ENCODE measurements around the gene ZMYND10. TPM values are rescaled to one million over a fixed set of nuclear protein-coding genes. Genes with fewer than 3 reads are reported as not detected.

Gene ZMYND10
- total and polyA plus RNA-seq, 2 donors (not counting 1 experiment from before 2014, with no cell fraction given) = 0.32 to 0.83 TPM

- Histone ChIP-seq H3K27me3 (ENCODE audit: control insufficient read depth, insufficient read depth, low read length) (no peaks in the 10 kb centered on the region), H3K9me3 (ENCODE audit: control insufficient read depth, insufficient read depth, low read depth, low read length) (no peaks in the 10 kb centered on the region), H3K27ac (ENCODE audit: insufficient read depth, low read length) (peak overlapping the region; percentile 97), H3K9ac (ENCODE audit: insufficient read depth, low read length) (peak overlapping the region; percentile 51), H3K79me2 (ENCODE audit: control insufficient read depth, insufficient read depth, low read length) (peaks cover 75% of the 10 kb centered on the region), H2AFZ (ENCODE audit: low read length) (no peak overlapping the region), H3K36me3 (ENCODE audit: control insufficient read depth, insufficient read depth, low read length) (peaks cover 22% of the 10 kb centered on the region), H4K20me1 (ENCODE audit: control insufficient read depth, extremely low read depth, insufficient read depth, low read length) (no peaks in the 10 kb centered on the region), H3K4me1 (ENCODE audit: control insufficient read depth, extremely low read depth, insufficient read depth, low read length) (peaks cover 18% of the 10 kb centered on the region), H3K4me3 (replicated peaks in 1 of 4; ENCODE audit: control extremely low read depth in 1 of 4, insufficient read depth in 1 of 4, low read depth in 3 of 4, low read length in 4 of 4) (peak overlapping the region in 1 of 4 experiments; percentile 1), H3K4me2 (ENCODE audit: extremely low read depth, insufficient read depth, low read length) (peak overlapping the region; percentile 64)
- DNase-seq (ENCODE audit: low read depth in 2 of 2) = no peak
- TF ChIP-seq CTCF (conservative IDR thresholded peaks at IDR 0.05 in 1 of 2, IDR thresholded peaks at IDR 0.05 in 1 of 2; ENCODE audit: low read depth in 1 of 2, low read length in 2 of 2) (no peak), EZH2 (IDR thresholded peaks at IDR 0.05; ENCODE audit: low read length, missing control alignments) (no peak)
These were observed 11.0 kb downstream of the ZMYND10 start for GRCh38 chr3:50334339-50335075.

GRCh38 chr3:50333744-50334328 lies 11.7 kb downstream of the ZMYND10 start:
- H2AFZ ChIP-seq (ENCODE audit: low read length) = no peak overlapping the region
- peaks cover 23% of the 10 kb centered on the region for H3K36me3 ChIP-seq (ENCODE audit: control insufficient read depth, insufficient read depth, low read length)
- H4K20me1 ChIP-seq (ENCODE audit: control insufficient read depth, extremely low read depth, insufficient read depth, low read length) = no peaks in the 10 kb centered on the region
- DNase-seq (ENCODE audit: low read depth in 2 of 2) = peak; percentile 44 to 68
- peaks cover 18% of the 10 kb centered on the region for H3K4me1 ChIP-seq (ENCODE audit: control insufficient read depth, extremely low read depth, insufficient read depth, low read length)
- peak overlapping the region in 1 of 4 experiments; percentile 1 for H3K4me3 ChIP-seq (replicated peaks in 1 of 4; ENCODE audit: control extremely low read depth in 1 of 4, insufficient read depth in 1 of 4, low read depth in 3 of 4, low read length in 4 of 4)
- no peaks in the 10 kb centered on the region for H3K27me3 ChIP-seq (ENCODE audit: control insufficient read depth, insufficient read depth, low read length)
- H3K79me2 ChIP-seq (ENCODE audit: control insufficient read depth, insufficient read depth, low read length) = peaks cover 73% of the 10 kb centered on the region
- peak overlapping the region; percentile 51 for H3K9ac ChIP-seq (ENCODE audit: insufficient read depth, low read length)
- peak overlapping the region; percentile 97 for H3K27ac ChIP-seq (ENCODE audit: insufficient read depth, low read length)
- peak overlapping the region; percentile 64 for H3K4me2 ChIP-seq (ENCODE audit: extremely low read depth, insufficient read depth, low read length)
- no peaks in the 10 kb centered on the region for H3K9me3 ChIP-seq (ENCODE audit: control insufficient read depth, insufficient read depth, low read depth, low read length)
- TF ChIP-seq EZH2 (IDR thresholded peaks at IDR 0.05; ENCODE audit: low read length, missing control alignments) (no peak), CTCF (conservative IDR thresholded peaks at IDR 0.05 in 1 of 2, IDR thresholded peaks at IDR 0.05 in 1 of 2; ENCODE audit: low read depth in 1 of 2, low read length in 2 of 2) (no peak)

- DNase-seq (ENCODE audit: low read depth in 2 of 2) = no peak
- Histone ChIP-seq H4K20me1 (ENCODE audit: control insufficient read depth, extremely low read depth, insufficient read depth, low read length) (no peaks in the 10 kb centered on the region), H3K36me3 (ENCODE audit: control insufficient read depth, insufficient read depth, low read length) (peaks cover 23% of the 10 kb centered on the region)
These were observed 14.1 kb downstream of the ZMYND10 start for GRCh38 chr3:50331364-50331907.

More at GRCh38 chr3:50331364-50331907, 14.1 kb downstream of the ZMYND10 start:
- Histone ChIP-seq H3K4me3 (replicated peaks in 1 of 4; ENCODE audit: control extremely low read depth in 1 of 4, insufficient read depth in 1 of 4, low read depth in 3 of 4, low read length in 4 of 4) (no peak overlapping the region), H3K27ac (ENCODE audit: insufficient read depth, low read length) (no peak overlapping the region), H3K79me2 (ENCODE audit: control insufficient read depth, insufficient read depth, low read length) (peaks cover 69% of the 10 kb centered on the region), H3K4me2 (ENCODE audit: extremely low read depth, insufficient read depth, low read length) (no peak overlapping the region), H3K9ac (ENCODE audit: insufficient read depth, low read length) (no peak overlapping the region), H2AFZ (ENCODE audit: low read length) (no peak overlapping the region), H3K27me3 (ENCODE audit: control insufficient read depth, insufficient read depth, low read length) (no peaks in the 10 kb centered on the region), H3K9me3 (ENCODE audit: control insufficient read depth, insufficient read depth, low read depth, low read length) (no peaks in the 10 kb centered on the region), H3K4me1 (ENCODE audit: control insufficient read depth, extremely low read depth, insufficient read depth, low read length) (peaks cover 20% of the 10 kb centered on the region)
- no peak for TF ChIP-seq CTCF (conservative IDR thresholded peaks at IDR 0.05 in 1 of 2, IDR thresholded peaks at IDR 0.05 in 1 of 2; ENCODE audit: low read depth in 1 of 2, low read length in 2 of 2)
- no peak for TF ChIP-seq EZH2 (IDR thresholded peaks at IDR 0.05; ENCODE audit: low read length, missing control alignments)
